ENCODE measurements around the gene WTIP.

WTIP gene

GRCh38 chr19:34479396-34479795 is 2.2 kb upstream of the WTIP start:
- DNase-seq, result no peak

GRCh38 chr19:34480491-34480890 is 1.1 kb upstream of the WTIP start:
- DNase-seq, result no peak

GRCh38 chr19:34481861-34482379 is 362 bp downstream of the WTIP start:
- no peak for DNase-seq

GRCh38 chr19:34482380-34483250 is 1.1 kb downstream of the WTIP start:
- no peak for DNase-seq

- DNase-seq, result no peak
Observed at GRCh38 chr19:34484328-34484727, 2.8 kb downstream of the WTIP start.

GRCh38 chr19:34485831-34486230 is 4.3 kb downstream of the WTIP start:
- no peak for DNase-seq

- no peak for DNase-seq
Observed at GRCh38 chr19:34487651-34488051, 6.1 kb downstream of the WTIP start.

- DNase-seq, result no peak
Observed at GRCh38 chr19:34489175-34489574, 7.6 kb downstream of the WTIP start.

GRCh38 chr19:34490141-34490766 is 8.7 kb downstream of the WTIP start:
- DNase-seq, result no peak

GRCh38 chr19:34493038-34493648 is 11.6 kb downstream of the WTIP start:
- no peak for DNase-seq

GRCh38 chr19:34493649-34494044 is 12.1 kb downstream of the WTIP start:
- no peak for DNase-seq

GRCh38 chr19:34494601-34495000 is 13.0 kb downstream of the WTIP start:
- no peak for DNase-seq

- no peak for DNase-seq
Observed at GRCh38 chr19:34495416-34495815, 13.9 kb downstream of the WTIP start.

GRCh38 chr19:34497112-34497805 is 15.7 kb downstream of the WTIP start:
- DNase-seq, result no peak

- DNase-seq, result no peak
Observed at GRCh38 chr19:34499155-34499834, 17.7 kb downstream of the WTIP start.

- DNase-seq, result no peak
Observed at GRCh38 chr19:34500656-34501120, 19.1 kb downstream of the WTIP start.

- peak; percentile 76 for DNase-seq
Observed at GRCh38 chr19:34501339-34502320, 20.1 kb downstream of the WTIP start.

- DNase-seq, result no peak
Observed at GRCh38 chr19:34502582-34503411, 21.2 kb downstream of the WTIP start.

GRCh38 chr19:34503531-34504272 is 22.1 kb downstream of the WTIP start:
- no peak for DNase-seq
